SIG-M5 treated with dmso at 0.1 percent for 504 hours (cell line): ENCODE data around the gene CD44.
A peak's percentile ranks its signal among the peaks of the same experiment; 100 is the strongest.
"Not testable (repeated sequence)": the region's sequence is repeated elsewhere in the genome, so short reads cannot be mapped to it uniquely, and the experiment has no call there.

Experiments used
- DNase-seq: peaks from one replicate; lab custom pipeline; 2025; ENCODE audit not compliant: unreplicated experiment; lab: John Stamatoyannopoulos, UW

Gene CD44

GRCh38 chr11:35138943-35139721 lies at the start of gene CD44:
Gene CD44 (plus strand): TSS chr11:35139171. CDS start chr11:35139304, 133 bp downstream.
- DNase-seq, result peak; percentile 82

GRCh38 chr11:35089666-35090065 lies 49.3 kb upstream of the CD44 start:
- DNase-seq, result peak; percentile 9

GRCh38 chr11:35090125-35090524 lies 48.8 kb upstream of the CD44 start:
- DNase-seq, result no peak

- DNase-seq, result not testable (repeated sequence)
Observed at GRCh38 chr11:35090991-35091390, 48.0 kb upstream of the CD44 start.

GRCh38 chr11:35096723-35097122 lies 42.2 kb upstream of the CD44 start:
- no peak for DNase-seq

GRCh38 chr11:35097814-35098455 lies 41.0 kb upstream of the CD44 start:
- no peak for DNase-seq

GRCh38 chr11:35098855-35099254 lies 40.1 kb upstream of the CD44 start:
- DNase-seq, result no peak

- no peak for DNase-seq
Observed at GRCh38 chr11:35099278-35100012, 39.5 kb upstream of the CD44 start.

GRCh38 chr11:35100013-35100383 lies 39.0 kb upstream of the CD44 start:
- DNase-seq, result no peak

- no peak for DNase-seq
Observed at GRCh38 chr11:35101223-35101622, 37.7 kb upstream of the CD44 start.

GRCh38 chr11:35102267-35102666 lies 36.7 kb upstream of the CD44 start:
- no peak for DNase-seq

GRCh38 chr11:35103366-35104208 lies 35.4 kb upstream of the CD44 start:
- DNase-seq, result no peak

GRCh38 chr11:35104655-35105054 lies 34.3 kb upstream of the CD44 start:
- DNase-seq, result no peak

GRCh38 chr11:35105319-35106079 lies 33.5 kb upstream of the CD44 start:
- DNase-seq, result no peak

GRCh38 chr11:35106595-35106994 lies 32.4 kb upstream of the CD44 start:
- DNase-seq, result peak; percentile 59

- DNase-seq, result peak; percentile 27
Observed at GRCh38 chr11:35107861-35108260, 31.1 kb upstream of the CD44 start.

- DNase-seq, result not testable (repeated sequence)
Observed at GRCh38 chr11:35108336-35108735, 30.6 kb upstream of the CD44 start.

GRCh38 chr11:35109041-35109440 lies 29.9 kb upstream of the CD44 start:
- DNase-seq, result no peak

- no peak for DNase-seq
Observed at GRCh38 chr11:35109827-35110226, 29.1 kb upstream of the CD44 start.
